ENCODE measurements around the gene NHLH1. TPM values are rescaled to one million over a fixed set of nuclear protein-coding genes. Genes with fewer than 3 reads are reported as not detected.

Gene NHLH1
- total RNA-seq, 4 donors from 2014 or later = not detected

DNA sequence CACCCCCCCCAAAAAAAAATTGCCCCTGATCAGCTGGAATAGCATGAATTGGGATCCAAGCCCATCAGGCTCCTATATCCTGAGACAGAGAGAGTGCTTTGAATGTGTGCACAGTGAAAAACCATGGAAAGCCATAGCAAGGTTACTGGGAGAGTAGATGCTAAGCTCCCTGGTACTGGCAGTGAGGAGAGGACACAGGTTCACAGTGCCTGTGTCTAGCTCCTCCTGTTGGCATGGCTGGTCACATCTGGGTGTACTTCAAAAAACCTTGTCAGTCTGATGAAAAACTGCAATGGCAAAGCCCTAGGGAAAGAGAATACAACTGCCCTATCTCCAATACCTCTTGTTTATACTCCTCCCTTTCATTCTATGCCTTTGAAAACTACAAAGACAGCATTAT lies 36.8 kb upstream of the NHLH1 start:
- TF ChIP-seq POLR2A (IDR thresholded peaks at IDR 0.05) = no peak
- TF ChIP-seq, protein P1, sequence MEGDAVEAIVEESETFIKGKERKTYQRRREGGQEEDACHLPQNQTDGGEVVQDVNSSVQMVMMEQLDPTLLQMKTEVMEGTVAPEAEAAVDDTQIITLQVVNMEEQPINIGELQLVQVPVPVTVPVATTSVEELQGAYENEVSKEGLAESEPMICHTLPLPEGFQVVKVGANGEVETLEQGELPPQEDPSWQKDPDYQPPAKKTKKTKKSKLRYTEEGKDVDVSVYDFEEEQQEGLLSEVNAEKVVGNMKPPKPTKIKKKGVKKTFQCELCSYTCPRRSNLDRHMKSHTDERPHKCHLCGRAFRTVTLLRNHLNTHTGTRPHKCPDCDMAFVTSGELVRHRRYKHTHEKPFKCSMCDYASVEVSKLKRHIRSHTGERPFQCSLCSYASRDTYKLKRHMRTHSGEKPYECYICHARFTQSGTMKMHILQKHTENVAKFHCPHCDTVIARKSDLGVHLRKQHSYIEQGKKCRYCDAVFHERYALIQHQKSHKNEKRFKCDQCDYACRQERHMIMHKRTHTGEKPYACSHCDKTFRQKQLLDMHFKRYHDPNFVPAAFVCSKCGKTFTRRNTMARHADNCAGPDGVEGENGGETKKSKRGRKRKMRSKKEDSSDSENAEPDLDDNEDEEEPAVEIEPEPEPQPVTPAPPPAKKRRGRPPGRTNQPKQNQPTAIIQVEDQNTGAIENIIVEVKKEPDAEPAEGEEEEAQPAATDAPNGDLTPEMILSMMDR (IDR thresholded peaks at IDR 0.05) = no peak
- no peak for TF ChIP-seq EP300 (IDR thresholded peaks at IDR 0.05)
- Histone ChIP-seq H3K27me3 (no peaks in the 10 kb centered on the region), H3K4me1 (no peaks in the 10 kb centered on the region), H3K4me3 (no peak overlapping the region), H3K36me3 (peaks cover 6 to 99% (median 14%) of the 10 kb centered on the region in 3 donors), H3K27ac (no peak overlapping the region), H3K9me3 (no peaks in the 10 kb centered on the region)
- no peak for DNase-seq (ENCODE audit: low spot score in 2 of 2)

DNA sequence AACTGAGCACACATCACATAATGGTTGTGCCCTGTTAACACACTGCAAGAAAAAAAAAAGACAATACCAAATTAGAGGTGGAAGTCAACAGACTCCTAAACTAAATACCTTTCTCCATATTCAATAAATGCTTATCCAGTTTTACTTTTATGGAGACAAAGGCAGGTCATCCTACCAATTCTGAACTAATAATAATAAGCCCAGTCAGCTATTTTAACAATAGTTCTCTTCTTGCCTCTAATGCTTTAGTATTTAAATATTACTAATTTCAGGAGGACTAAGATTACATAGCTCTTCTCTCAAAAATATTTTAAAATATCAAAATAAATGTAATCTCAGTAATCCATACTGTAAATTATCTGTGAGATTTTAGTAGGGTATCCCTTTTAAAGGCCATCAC lies 34.4 kb upstream of the NHLH1 start:
- Histone ChIP-seq H3K9me3 (no peaks in the 10 kb centered on the region), H3K27ac (no peak overlapping the region), H3K27me3 (no peaks in the 10 kb centered on the region), H3K4me3 (no peak overlapping the region), H3K36me3 (peaks cover 6 to 97% (median 14%) of the 10 kb centered on the region in 3 donors), H3K4me1 (peaks cover 0 to 5% (median 0%) of the 10 kb centered on the region in 4 donors)
- TF ChIP-seq, protein P1 (IDR thresholded peaks at IDR 0.05) = no peak
- TF ChIP-seq EP300 (IDR thresholded peaks at IDR 0.05) (no peak), POLR2A (IDR thresholded peaks at IDR 0.05) (no peak)
- DNase-seq (ENCODE audit: low spot score in 2 of 2) = no peak

- H3K36me3 ChIP-seq = peaks cover 0 to 61% (median 9%) of the 10 kb centered on the region in 3 donors
- WGBS, 2 donors = 74 to 83% methylated on average over 4 of the region's 4 CpGs
- DNase-seq (ENCODE audit: low spot score in 2 of 2) = no peak
- no peaks in the 10 kb centered on the region for H3K27me3 ChIP-seq
- H3K4me3 ChIP-seq = no peak overlapping the region
- H3K9me3 ChIP-seq = no peaks in the 10 kb centered on the region
- H3K27ac ChIP-seq = no peak overlapping the region
- peaks cover 0 to 48% (median 12%) of the 10 kb centered on the region in 4 donors for H3K4me1 ChIP-seq
- TF ChIP-seq EP300 (IDR thresholded peaks at IDR 0.05) = peak in 1 of 2 donors; percentile 54
- TF ChIP-seq, protein P1 (IDR thresholded peaks at IDR 0.05) = no peak
Observed at GRCh38 chr1:160338580-160338979, 28.3 kb upstream of the NHLH1 start.

DNA sequence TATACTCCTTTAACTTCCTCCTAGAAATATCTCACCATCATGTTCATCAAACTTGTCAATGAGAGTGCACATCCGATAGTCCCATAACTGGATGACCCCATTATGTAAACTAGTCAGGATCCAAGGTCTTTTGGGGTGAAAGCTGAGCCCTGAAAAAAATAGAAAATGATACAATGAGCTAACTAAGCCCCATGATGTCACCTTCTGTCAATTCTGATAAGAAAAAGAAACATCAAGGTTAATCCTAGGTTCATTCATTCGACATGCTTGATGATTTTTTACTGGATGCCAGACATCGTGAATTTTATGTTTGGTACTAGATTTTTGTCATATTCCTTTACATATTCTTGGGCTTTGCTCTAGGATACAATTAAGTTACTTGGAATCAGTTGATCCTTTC lies 26.7 kb upstream of the NHLH1 start:
- 62 to 67% methylated on average over 3 of the region's 3 CpGs for WGBS, 2 donors
- no peak overlapping the region for H3K27ac ChIP-seq
- H3K9me3 ChIP-seq = no peaks in the 10 kb centered on the region
- no peak overlapping the region for H3K4me3 ChIP-seq
- H3K4me1 ChIP-seq = peaks cover 0 to 62% (median 21%) of the 10 kb centered on the region in 4 donors
- no peak for DNase-seq (ENCODE audit: low spot score in 2 of 2)
- TF ChIP-seq POLR2A (IDR thresholded peaks at IDR 0.05) (no peak), EP300 (IDR thresholded peaks at IDR 0.05) (no peak)
- TF ChIP-seq, protein P1 (IDR thresholded peaks at IDR 0.05) = no peak
- H3K36me3 ChIP-seq = peaks cover 0 to 52% (median 8%) of the 10 kb centered on the region in 3 donors
- H3K27me3 ChIP-seq = no peaks in the 10 kb centered on the region

GRCh38 chr1:160340866-160341265 lies 26.0 kb upstream of the NHLH1 start:
- Histone ChIP-seq H3K36me3 (peaks cover 0 to 47% (median 8%) of the 10 kb centered on the region in 3 donors), H3K4me1 (peaks cover 0 to 69% (median 21%) of the 10 kb centered on the region in 4 donors), H3K27me3 (no peaks in the 10 kb centered on the region), H3K4me3 (no peak overlapping the region), H3K27ac (no peak overlapping the region), H3K9me3 (no peaks in the 10 kb centered on the region)
- no peak for DNase-seq (ENCODE audit: low spot score in 2 of 2)
- TF ChIP-seq EP300 (IDR thresholded peaks at IDR 0.05) (no peak), POLR2A (IDR thresholded peaks at IDR 0.05) (no peak)
- TF ChIP-seq, protein P1 (IDR thresholded peaks at IDR 0.05) = no peak
- 43 to 46% methylated on average over 2 of the region's 2 CpGs for WGBS, 2 donors
